ENCODE measurements around the gene BMPR1A. TPM values are rescaled to one million over a fixed set of nuclear protein-coding genes. Genes with fewer than 3 reads are reported as not detected.

Gene BMPR1A
- total and polyA plus RNA-seq, 2 of the 13 experiments (the other 11 are each of a cell fraction or from before 2014, with no cell fraction given): 17.8 to 44.2 TPM

DNA sequence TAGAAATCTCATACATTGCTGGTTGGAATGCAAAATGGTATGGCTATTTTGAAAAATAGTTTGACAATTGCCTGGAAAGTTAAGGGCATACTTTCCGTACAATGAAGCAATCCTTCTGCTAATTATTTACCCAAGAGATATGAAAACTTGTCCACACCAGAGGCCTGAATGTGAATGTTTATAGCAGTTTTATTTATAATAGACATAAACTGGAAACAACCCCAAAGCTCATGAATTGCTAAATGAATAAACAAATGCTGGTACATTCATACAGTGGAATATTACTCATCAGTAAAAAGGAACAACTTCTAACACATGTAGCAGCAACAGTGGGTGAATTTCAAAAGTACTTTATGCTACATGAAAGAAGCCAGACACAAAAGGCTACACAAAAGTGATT, 158.3 kb downstream of the BMPR1A start:
- Histone ChIP-seq H3K4me1 (ENCODE audit: insufficient read depth, low read length) (no peaks in the 10 kb centered on the region), H3K27ac (ENCODE audit: extremely low read length, insufficient read depth, low read length) (no peak overlapping the region), H3K4me3 (replicated peaks in 1 of 3; ENCODE audit: insufficient read depth in 1 of 3, low read depth in 2 of 3, low read length in 3 of 3) (no peak overlapping the region), H3K9ac (ENCODE audit: insufficient read depth, low read depth, low read length) (no peak overlapping the region), H4K20me1 (ENCODE audit: insufficient read depth, low read length) (no peaks in the 10 kb centered on the region), H2AFZ (ENCODE audit: low read length) (no peak overlapping the region), H3K79me2 (ENCODE audit: insufficient read depth, low read length) (no peaks in the 10 kb centered on the region), H3K9me3 (ENCODE audit: low read length) (no peaks in the 10 kb centered on the region), H3K36me3 (replicated peaks in 1 of 2; ENCODE audit: control insufficient read depth in 1 of 2, insufficient read depth in 2 of 2, low read length in 2 of 2) (peaks cover 8 to 48% of the 10 kb centered on the region in 2 experiments; a peak in 4 of 5 replicates), H3K27me3 (ENCODE audit: control insufficient read depth in 1 of 2, insufficient read depth in 2 of 2, low read length in 2 of 2) (no peaks in the 10 kb centered on the region), H3K4me2 (ENCODE audit: low read depth, low read length) (no peak overlapping the region)
- POLR2A ChIA-PET: no interaction called here
- in situ Hi-C loops (cut with HindIII; ENCODE audit: extremely low pct_ligation_motif_present, low pct_unique_long_range_greater_than_20kb): no loop called here
- CTCF ChIA-PET (ENCODE audit: low intra/inter-chr PET ratio, low total read pairs): no interaction called here
- TF ChIP-seq, protein P1, sequence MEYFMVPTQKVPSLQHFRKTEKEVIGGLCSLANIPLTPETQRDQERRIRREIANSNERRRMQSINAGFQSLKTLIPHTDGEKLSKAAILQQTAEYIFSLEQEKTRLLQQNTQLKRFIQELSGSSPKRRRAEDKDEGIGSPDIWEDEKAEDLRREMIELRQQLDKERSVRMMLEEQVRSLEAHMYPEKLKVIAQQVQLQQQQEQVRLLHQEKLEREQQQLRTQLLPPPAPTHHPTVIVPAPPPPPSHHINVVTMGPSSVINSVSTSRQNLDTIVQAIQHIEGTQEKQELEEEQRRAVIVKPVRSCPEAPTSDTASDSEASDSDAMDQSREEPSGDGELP (IDR thresholded peaks at IDR 0.05; ENCODE audit: borderline replicate concordance, low read depth): no peak
- no peak for TF ChIP-seq PRMT3 (CRISPR knock-in tag; IDR thresholded peaks at IDR 0.05; ENCODE audit: borderline replicate concordance, low read depth)
- TF ChIP-seq HOXA3 (CRISPR knock-in tag; IDR thresholded peaks at IDR 0.05): no peak
- no peak for TF ChIP-seq SP140L (CRISPR knock-in tag; IDR thresholded peaks at IDR 0.05; ENCODE audit: borderline replicate concordance)
- no peak for TF ChIP-seq ZNF224 (CRISPR knock-in tag; IDR thresholded peaks at IDR 0.05)
- TF ChIP-seq TCF12 (IDR thresholded peaks at IDR 0.05): no peak
- TF ChIP-seq TCF12 (CRISPR knock-in tag; IDR thresholded peaks at IDR 0.05): no peak
- no peak for TF ChIP-seq NFKB2 (CRISPR knock-in tag; IDR thresholded peaks at IDR 0.05; ENCODE audit: borderline replicate concordance)
- BruUV-seq (replicated peaks): no TSS peak
- intact Hi-C loops (cut with micrococcal nuclease; ENCODE audit: unreplicated experiment): no loop called here
- FAIRE-seq (no peak), DNase-seq (ENCODE audit: low spot score) (no peak), ATAC-seq (no peak)
- WGBS (ENCODE audit: low lambda C conversion rate): 100% methylated on average over 1 of the region's 1 CpG

DNA sequence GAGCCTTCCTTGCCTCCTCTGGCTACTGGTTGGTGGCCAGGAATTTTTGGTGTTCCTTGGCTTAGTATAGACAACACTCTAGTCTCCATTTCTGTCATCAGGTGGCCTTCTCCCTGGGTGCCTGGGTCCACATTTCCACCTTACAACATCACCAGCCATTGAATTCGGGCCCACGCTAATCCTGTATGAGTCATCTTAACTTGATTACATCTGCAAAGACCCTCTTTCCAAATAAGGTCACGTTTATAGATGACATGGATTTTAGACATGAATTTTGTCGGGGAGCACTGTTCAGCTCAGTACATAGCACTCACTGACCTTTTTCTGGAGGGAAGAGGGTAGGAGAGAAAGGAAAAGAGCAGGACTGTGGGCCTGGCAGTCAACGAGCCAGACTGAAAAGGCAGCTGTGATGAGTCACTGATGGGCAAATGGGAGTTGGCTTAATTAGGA, 161.6 kb downstream of the BMPR1A start:
- DNase-seq (ENCODE audit: low spot score) (no peak), ATAC-seq (no peak), FAIRE-seq (no peak)
- in situ Hi-C loops (cut with HindIII; ENCODE audit: extremely low pct_ligation_motif_present, low pct_unique_long_range_greater_than_20kb) (no loop called here), intact Hi-C loops (cut with micrococcal nuclease; ENCODE audit: unreplicated experiment) (no loop called here)
- WGBS (ENCODE audit: low lambda C conversion rate): 88% methylated on average over 5 of the region's 5 CpGs
- H3K36me3 ChIP-seq (replicated peaks in 1 of 2; ENCODE audit: control insufficient read depth in 1 of 2, insufficient read depth in 2 of 2, low read length in 2 of 2): peaks cover 16 to 69% of the 10 kb centered on the region in 2 experiments; a peak in 4 of 5 replicates
- ChIA-PET CTCF (ENCODE audit: low intra/inter-chr PET ratio, low total read pairs) (no interaction called here), POLR2A (no interaction called here)
- no peaks in the 10 kb centered on the region for H4K20me1 ChIP-seq (ENCODE audit: insufficient read depth, low read length)
- no peak overlapping the region for H3K9ac ChIP-seq (ENCODE audit: insufficient read depth, low read depth, low read length)
- no peak overlapping the region for H3K4me2 ChIP-seq (ENCODE audit: low read depth, low read length)
- H3K4me3 ChIP-seq (replicated peaks in 1 of 3; ENCODE audit: insufficient read depth in 1 of 3, low read depth in 2 of 3, low read length in 3 of 3): no peak overlapping the region
- no peak overlapping the region for H3K27ac ChIP-seq (ENCODE audit: extremely low read length, insufficient read depth, low read length)
- H2AFZ ChIP-seq (ENCODE audit: low read length): no peak overlapping the region
- H3K79me2 ChIP-seq (ENCODE audit: insufficient read depth, low read length): no peaks in the 10 kb centered on the region
- no peaks in the 10 kb centered on the region for H3K9me3 ChIP-seq (ENCODE audit: low read length)
- no peaks in the 10 kb centered on the region for H3K27me3 ChIP-seq (ENCODE audit: control insufficient read depth in 1 of 2, insufficient read depth in 2 of 2, low read length in 2 of 2)
- BruUV-seq (replicated peaks): no TSS peak
- H3K4me1 ChIP-seq (ENCODE audit: insufficient read depth, low read length): no peaks in the 10 kb centered on the region
- TF ChIP-seq, protein P2, sequence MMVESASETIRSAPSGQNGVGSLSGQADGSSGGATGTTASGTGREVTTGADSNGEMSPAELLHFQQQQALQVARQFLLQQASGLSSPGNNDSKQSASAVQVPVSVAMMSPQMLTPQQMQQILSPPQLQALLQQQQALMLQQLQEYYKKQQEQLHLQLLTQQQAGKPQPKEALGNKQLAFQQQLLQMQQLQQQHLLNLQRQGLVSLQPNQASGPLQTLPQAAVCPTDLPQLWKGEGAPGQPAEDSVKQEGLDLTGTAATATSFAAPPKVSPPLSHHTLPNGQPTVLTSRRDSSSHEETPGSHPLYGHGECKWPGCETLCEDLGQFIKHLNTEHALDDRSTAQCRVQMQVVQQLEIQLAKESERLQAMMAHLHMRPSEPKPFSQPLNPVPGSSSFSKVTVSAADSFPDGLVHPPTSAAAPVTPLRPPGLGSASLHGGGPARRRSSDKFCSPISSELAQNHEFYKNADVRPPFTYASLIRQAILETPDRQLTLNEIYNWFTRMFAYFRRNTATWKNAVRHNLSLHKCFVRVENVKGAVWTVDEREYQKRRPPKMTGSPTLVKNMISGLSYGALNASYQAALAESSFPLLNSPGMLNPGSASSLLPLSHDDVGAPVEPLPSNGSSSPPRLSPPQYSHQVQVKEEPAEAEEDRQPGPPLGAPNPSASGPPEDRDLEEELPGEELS (CRISPR knock-in tag; IDR thresholded peaks at IDR 0.05): no peak
- TF ChIP-seq RORA (CRISPR knock-in tag; IDR thresholded peaks at IDR 0.05) (no peak), PHF20 (CRISPR knock-in tag; IDR thresholded peaks at IDR 0.05) (no peak), MIER2 (CRISPR knock-in tag; IDR thresholded peaks at IDR 0.05) (no peak)
- TF ChIP-seq, protein P3, sequence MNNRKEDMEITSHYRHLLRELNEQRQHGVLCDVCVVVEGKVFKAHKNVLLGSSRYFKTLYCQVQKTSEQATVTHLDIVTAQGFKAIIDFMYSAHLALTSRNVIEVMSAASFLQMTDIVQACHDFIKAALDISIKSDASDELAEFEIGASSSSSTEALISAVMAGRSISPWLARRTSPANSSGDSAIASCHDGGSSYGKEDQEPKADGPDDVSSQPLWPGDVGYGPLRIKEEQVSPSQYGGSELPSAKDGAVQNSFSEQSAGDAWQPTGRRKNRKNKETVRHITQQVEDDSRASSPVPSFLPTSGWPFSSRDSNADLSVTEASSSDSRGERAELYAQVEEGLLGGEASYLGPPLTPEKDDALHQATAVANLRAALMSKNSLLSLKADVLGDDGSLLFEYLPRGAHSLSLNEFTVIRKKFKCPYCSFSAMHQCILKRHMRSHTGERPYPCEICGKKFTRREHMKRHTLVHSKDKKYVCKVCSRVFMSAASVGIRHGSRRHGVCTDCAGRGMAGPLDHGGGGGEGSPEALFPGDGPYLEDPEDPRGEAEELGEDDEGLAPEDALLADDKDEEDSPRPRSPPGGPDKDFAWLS (CRISPR knock-in tag; IDR thresholded peaks at IDR 0.05; ENCODE audit: borderline replicate concordance): no peak
- TF ChIP-seq, protein P4, sequence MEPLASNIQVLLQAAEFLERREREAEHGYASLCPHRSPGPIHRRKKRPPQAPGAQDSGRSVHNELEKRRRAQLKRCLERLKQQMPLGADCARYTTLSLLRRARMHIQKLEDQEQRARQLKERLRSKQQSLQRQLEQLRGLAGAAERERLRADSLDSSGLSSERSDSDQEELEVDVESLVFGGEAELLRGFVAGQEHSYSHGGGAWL (CRISPR knock-in tag; IDR thresholded peaks at IDR 0.05): no peak

Data from HepG2 (cell line).